Smooth muscle cell (in vitro differentiated cells): Measurements from ENCODE around the gene DTD1. TPM values are rescaled to one million over a fixed set of nuclear protein-coding genes. Genes with fewer than 3 reads are reported as not detected.

Source experiments
- DNase-seq: peaks from one replicate; lab custom pipeline; 2025; ENCODE audit not compliant: unreplicated experiment; lab: John Stamatoyannopoulos, UW
- H2AFZ ChIP-seq: fragments of 200-600 bp; sonication (generic); 2 replicates; pipeline ENCODE4 v1.6.0; 2016; ENCODE audit warnings: antibody characterized with exemption, low read depth, mild to moderate bottlenecking
- H3F3A ChIP-seq: fragments of 200-600 bp; sonication (generic); 2 replicates; pipeline ENCODE4 v1.6.0; 2017; ENCODE audit warnings: antibody characterized with exemption, low read depth
- H3K27ac ChIP-seq: fragments of 200-600 bp; sonication (generic); 2 replicates; pipeline ENCODE4 v1.5.1; 2016; ENCODE audit warnings: low read depth, mild to moderate bottlenecking
- H3K27me3 ChIP-seq: fragments of 200-600 bp; sonication (generic); 2 replicates; pipeline ENCODE4 v1.6.1; 2016; ENCODE audit warnings: low read depth, mild to moderate bottlenecking
- H3K36me3 ChIP-seq: fragments of 200-600 bp; sonication (generic); 2 replicates; pipeline ENCODE4 v1.5.1; 2016; ENCODE audit warnings: low read depth
- H3K4me1 ChIP-seq: fragments of 200-600 bp; sonication (generic); 2 replicates; pipeline ENCODE4 v1.5.1; 2016; ENCODE audit warnings: low read depth
- H3K4me2 ChIP-seq: fragments of 200-600 bp; sonication (generic); 2 replicates; pipeline ENCODE4 v1.6.0; 2016; ENCODE audit warnings: mild to moderate bottlenecking
- H3K4me3 ChIP-seq: fragments of 200-600 bp; sonication (generic); 2 replicates; pipeline ENCODE4 v1.5.1; 2016; ENCODE audit warnings: mild to moderate bottlenecking
- H3K79me2 ChIP-seq: fragments of 200-600 bp; sonication (generic); 2 replicates; pipeline ENCODE4 v1.6.0; 2016; ENCODE audit warnings: low read depth, mild to moderate bottlenecking
- H3K9ac ChIP-seq: fragments of 200-600 bp; sonication (generic); 2 replicates; pipeline ENCODE4 v1.6.0; 2016; ENCODE audit warnings: low read depth
- H3K9me3 ChIP-seq: fragments of 200-600 bp; sonication (generic); replicated peaks from 2 replicates; pipeline ENCODE4 v1.5.1; 2016; ENCODE audit warnings: low read depth
- H4K20me1 ChIP-seq: fragments of 200-600 bp; sonication (generic); 2 replicates; pipeline ENCODE4 v1.6.0; 2016; ENCODE audit warnings: low read depth
- CTCF ChIP-seq: fragments of 200-600 bp; sonication (generic); IDR thresholded peaks from 2 replicates; pipeline ENCODE4 v1.5.1; 2017; ENCODE audit warnings: borderline replicate concordance, mild to moderate bottlenecking, antibody characterized with exemption; ENCODE audit not compliant: insufficient read depth, poor library complexity, severe bottlenecking
- WGBS: methylation state at CpG from one replicate; pipeline ENCODE4 v1.1.7; 2016; ENCODE audit warnings: low lambda C conversion rate; 5-methylcytosine and 5-hydroxymethylcytosine counted together
- polyA plus RNA-seq: library from polyadenylated mRNA; unstranded; fragments of >200 nt; fragmentation: Nextera tagmentation; extraction: Ambion mirVana; gene quantifications from 2 replicates; pipeline ENCODE4 v1.2.1, GENCODE V29; 2016
- total RNA-seq: library from RNA; depleted of rRNA; stranded (reverse); fragments of >200 nt; gene quantifications from 2 replicates; pipeline ENCODE4 v1.2.3, GENCODE V29; 2014

Gene DTD1
- total and polyA plus RNA-seq, 2 experiments from 2014 or later = 23.9 to 26.9 TPM

GRCh38 chr20:18721551-18722115 lies 133.8 kb downstream of the DTD1 start:
- H3K27ac ChIP-seq = no peak overlapping the region
- no peaks in the 10 kb centered on the region for H3K9me3 ChIP-seq
- H3K36me3 ChIP-seq = no peaks in the 10 kb centered on the region
- H3K9ac ChIP-seq = no peak overlapping the region
- TF ChIP-seq CTCF = no peak
- no peak for DNase-seq
- H3K79me2 ChIP-seq = no peaks in the 10 kb centered on the region
- no peak overlapping the region for H3K4me2 ChIP-seq
- H3K4me1 ChIP-seq = no peaks in the 10 kb centered on the region
- H3K27me3 ChIP-seq = no peaks in the 10 kb centered on the region
- WGBS = 81% methylated on average over 9 of the region's 9 CpGs
- no peaks in the 10 kb centered on the region for H4K20me1 ChIP-seq
- H2AFZ ChIP-seq = no peak overlapping the region
- H3K4me3 ChIP-seq = no peak overlapping the region
- no peaks in the 10 kb centered on the region for H3F3A ChIP-seq

- Histone ChIP-seq H3K4me3 (no peak overlapping the region), H4K20me1 (no peaks in the 10 kb centered on the region), H3K36me3 (no peaks in the 10 kb centered on the region), H2AFZ (no peak overlapping the region), H3K27ac (no peak overlapping the region), H3K79me2 (no peaks in the 10 kb centered on the region), H3F3A (no peaks in the 10 kb centered on the region), H3K9me3 (no peaks in the 10 kb centered on the region), H3K9ac (no peak overlapping the region), H3K4me2 (no peak overlapping the region), H3K4me1 (no peaks in the 10 kb centered on the region), H3K27me3 (no peaks in the 10 kb centered on the region)
- WGBS = 86% methylated on average over 1 of the region's 1 CpG
- no peak for TF ChIP-seq CTCF
- DNase-seq = no peak
Observed at GRCh38 chr20:18722371-18722770, 134.5 kb downstream of the DTD1 start.

GRCh38 chr20:18724077-18724476 lies 136.2 kb downstream of the DTD1 start:
- Histone ChIP-seq H3K4me3 (no peak overlapping the region), H3K27me3 (no peaks in the 10 kb centered on the region), H3F3A (no peaks in the 10 kb centered on the region), H3K79me2 (no peaks in the 10 kb centered on the region), H3K4me1 (no peaks in the 10 kb centered on the region), H4K20me1 (no peaks in the 10 kb centered on the region), H3K9me3 (no peaks in the 10 kb centered on the region), H3K36me3 (no peaks in the 10 kb centered on the region), H2AFZ (no peak overlapping the region), H3K4me2 (no peak overlapping the region), H3K9ac (no peak overlapping the region), H3K27ac (no peak overlapping the region)
- WGBS = 91% methylated on average over 3 of the region's 3 CpGs
- TF ChIP-seq CTCF = no peak
- no peak for DNase-seq

GRCh38 chr20:18724788-18725464 lies 137.1 kb downstream of the DTD1 start:
- H3K36me3 ChIP-seq = no peaks in the 10 kb centered on the region

More at GRCh38 chr20:18724788-18725464, 137.1 kb downstream of the DTD1 start:
- Histone ChIP-seq H3K79me2 (no peaks in the 10 kb centered on the region), H3K9me3 (no peaks in the 10 kb centered on the region), H3K4me2 (no peak overlapping the region), H2AFZ (no peak overlapping the region), H3F3A (no peaks in the 10 kb centered on the region), H4K20me1 (no peaks in the 10 kb centered on the region), H3K9ac (no peak overlapping the region), H3K4me3 (no peak overlapping the region), H3K27ac (no peak overlapping the region), H3K27me3 (no peaks in the 10 kb centered on the region), H3K4me1 (no peaks in the 10 kb centered on the region)
- DNase-seq = no peak
- WGBS = 84% methylated on average over 4 of the region's 4 CpGs
- no peak for TF ChIP-seq CTCF
